PC-3 (cell line): Measurements from ENCODE around the gene MRPL57.

Experiments
- CTCF ChIP-seq: fragments of 300-600 bp; sonication (generic); conservative IDR thresholded peaks from 2 replicates; pipeline ENCODE4 v1.5.1; 2017; ENCODE audit warnings: antibody characterized with exemption, low read depth, mild to moderate bottlenecking, low read length
- EZH2phosphoT487 ChIP-seq: fragments of 300-600 bp; sonication (generic); IDR thresholded peaks from 2 replicates; pipeline ENCODE4 v1.6.1; 2018; ENCODE audit warnings: mild to moderate bottlenecking, antibody characterized with exemption, low read length, borderline replicate concordance

GRCh38 chr13:21176215-21176981 lies at the start of gene MRPL57, which contains the start of gene SKA3:
- no peak for TF ChIP-seq CTCF
- no peak for TF ChIP-seq EZH2phosphoT487
